Neural progenitor cell (in vitro differentiated cells): ENCODE measurements around the gene ACOXL. TPM values are rescaled to one million over a fixed set of nuclear protein-coding genes. Genes with fewer than 3 reads are reported as not detected.

Source experiments
- DNase-seq: peaks from one replicate; pipeline ENCODE4 v3.0.0-alpha.2; 2016; ENCODE audit warnings: low spot score
- H2AFZ ChIP-seq: fragments of 200-600 bp; sonication (generic); replicated peaks from 2 replicates; pipeline ENCODE4 v1.6.1; 2016; ENCODE audit warnings: antibody characterized with exemption
- H3F3A ChIP-seq: fragments of 200-600 bp; sonication (generic); 2 replicates; pipeline ENCODE4 v1.6.1; 2016; ENCODE audit warnings: antibody characterized with exemption, low read depth
- H3K27ac ChIP-seq: fragments of 200-600 bp; sonication (generic); 2 replicates; pipeline ENCODE4 v1.5.1; 2016; ENCODE audit warnings: mild to moderate bottlenecking
- H3K27me3 ChIP-seq: fragments of 200-600 bp; sonication (generic); 2 replicates; pipeline ENCODE4 v1.6.1; 2016; ENCODE audit warnings: mild to moderate bottlenecking, moderate library complexity
- H3K36me3 ChIP-seq: fragments of 200-600 bp; sonication (generic); 2 replicates; pipeline ENCODE4 v1.5.1; 2016
- H3K4me1 ChIP-seq: fragments of 200-600 bp; sonication (generic); 2 replicates; pipeline ENCODE4 v1.6.1; 2016; ENCODE audit warnings: mixed run types
- H3K4me2 ChIP-seq: fragments of 200-600 bp; sonication (generic); 2 replicates; pipeline ENCODE4 v1.6.1; 2016
- H3K4me3 ChIP-seq: fragments of 200-600 bp; sonication (generic); 2 replicates; pipeline ENCODE4 v1.5.1; 2016
- H3K79me2 ChIP-seq: fragments of 200-600 bp; sonication (generic); 2 replicates; pipeline ENCODE4 v1.6.1; 2016; ENCODE audit warnings: low read depth
- H3K9ac ChIP-seq: fragments of 200-600 bp; sonication (generic); 2 replicates; pipeline ENCODE4 v1.6.1; 2016
- H3K9me3 ChIP-seq: fragments of 200-600 bp; sonication (generic); 2 replicates; pipeline ENCODE4 v1.5.1; 2016; ENCODE audit warnings: low read depth
- H4K20me1 ChIP-seq: fragments of 200-600 bp; sonication (generic); 2 replicates; pipeline ENCODE4 v1.6.1; 2016; ENCODE audit warnings: low read depth
- H3K27ac Mint-ChIP-seq: 3 replicates; pipeline ENCODE4 v1.8.0; 2021; ENCODE audit warnings: mixed read lengths
- H3K27me3 Mint-ChIP-seq: 2 replicates; pipeline ENCODE4 v1.8.0; 2022; ENCODE audit warnings: low read depth, mild to moderate bottlenecking, inconsistent platforms, moderate library complexity, mixed read lengths; ENCODE audit not compliant: insufficient read depth
- H3K36me3 Mint-ChIP-seq: 3 replicates; pipeline ENCODE4 v1.8.0; 2021; ENCODE audit warnings: mixed read lengths
- H3K4me1 Mint-ChIP-seq: 3 replicates; pipeline ENCODE4 v1.8.0; 2021; ENCODE audit warnings: mixed read lengths
- H3K4me3 Mint-ChIP-seq: 3 replicates; pipeline ENCODE4 v1.8.0; 2021; ENCODE audit warnings: mild to moderate bottlenecking, moderate library complexity, mixed read lengths
- H3K9me3 Mint-ChIP-seq: 3 replicates; pipeline ENCODE4 v1.8.0; 2020; ENCODE audit warnings: mixed read lengths
- EZH2 ChIP-seq: fragments of 200-600 bp; sonication (generic); IDR thresholded peaks from 2 replicates; pipeline ENCODE4 v1.6.1; 2017; ENCODE audit warnings: antibody characterized with exemption, mild to moderate bottlenecking, moderate library complexity
- EZH2phosphoT487 ChIP-seq: fragments of 200-600 bp; sonication (generic); IDR thresholded peaks from 2 replicates; pipeline ENCODE4 v1.6.1; 2017; ENCODE audit warnings: antibody characterized with exemption
- total RNA-seq: library from RNA; depleted of rRNA; stranded (reverse); fragments of >200 nt; gene quantifications from 2 replicates; pipeline ENCODE4 v1.2.3, GENCODE V29; 2015; ENCODE audit warnings: low replicate concordance
- TF ChIP-seq, protein P1 (sequence below): fragments of 200-600 bp; sonication (generic); IDR thresholded peaks from 2 replicates; pipeline ENCODE4 v1.5.1; 2017; ENCODE audit warnings: antibody characterized with exemption, mild to moderate bottlenecking

The ACOXL gene
- total RNA-seq, 1 donor from 2014 or later: 2.9 TPM

DNA sequence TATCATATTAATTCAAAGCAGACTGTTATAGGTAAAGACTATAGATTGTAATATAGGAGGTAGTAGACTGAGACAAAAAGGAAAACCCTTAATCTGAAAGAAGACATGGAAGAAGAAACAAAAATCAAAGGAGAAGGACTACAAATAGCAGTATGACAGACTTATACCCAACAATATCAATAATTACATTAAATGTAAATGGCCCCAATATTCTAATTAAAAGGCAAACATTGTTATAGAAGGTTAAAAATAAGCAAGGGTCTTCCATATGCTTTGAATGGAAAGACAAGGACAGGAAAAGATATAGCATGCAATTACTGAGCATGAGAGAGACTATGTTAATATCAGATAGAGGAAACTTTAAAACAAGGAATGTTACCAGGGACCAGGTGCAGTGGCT lies 278.8 kb downstream of the ACOXL start:
- no peaks in the 10 kb centered on the region for H3F3A ChIP-seq
- H4K20me1 ChIP-seq: no peaks in the 10 kb centered on the region
- no peaks in the 10 kb centered on the region for H3K36me3 Mint-ChIP-seq
- H3K27ac ChIP-seq: no peak overlapping the region
- no peaks in the 10 kb centered on the region for H3K4me1 ChIP-seq
- H3K4me3 Mint-ChIP-seq: no peak overlapping the region
- H2AFZ ChIP-seq: no peak overlapping the region
- H3K27me3 ChIP-seq: no peaks in the 10 kb centered on the region
- peaks cover 13% of the 10 kb centered on the region for H3K9me3 Mint-ChIP-seq
- H3K9ac ChIP-seq: no peak overlapping the region
- H3K27me3 Mint-ChIP-seq: no peaks in the 10 kb centered on the region
- no peak overlapping the region for H3K27ac Mint-ChIP-seq
- H3K9me3 ChIP-seq: peaks cover 8% of the 10 kb centered on the region
- no peak for DNase-seq
- TF ChIP-seq EZH2: no peak
- TF ChIP-seq, protein P1, sequence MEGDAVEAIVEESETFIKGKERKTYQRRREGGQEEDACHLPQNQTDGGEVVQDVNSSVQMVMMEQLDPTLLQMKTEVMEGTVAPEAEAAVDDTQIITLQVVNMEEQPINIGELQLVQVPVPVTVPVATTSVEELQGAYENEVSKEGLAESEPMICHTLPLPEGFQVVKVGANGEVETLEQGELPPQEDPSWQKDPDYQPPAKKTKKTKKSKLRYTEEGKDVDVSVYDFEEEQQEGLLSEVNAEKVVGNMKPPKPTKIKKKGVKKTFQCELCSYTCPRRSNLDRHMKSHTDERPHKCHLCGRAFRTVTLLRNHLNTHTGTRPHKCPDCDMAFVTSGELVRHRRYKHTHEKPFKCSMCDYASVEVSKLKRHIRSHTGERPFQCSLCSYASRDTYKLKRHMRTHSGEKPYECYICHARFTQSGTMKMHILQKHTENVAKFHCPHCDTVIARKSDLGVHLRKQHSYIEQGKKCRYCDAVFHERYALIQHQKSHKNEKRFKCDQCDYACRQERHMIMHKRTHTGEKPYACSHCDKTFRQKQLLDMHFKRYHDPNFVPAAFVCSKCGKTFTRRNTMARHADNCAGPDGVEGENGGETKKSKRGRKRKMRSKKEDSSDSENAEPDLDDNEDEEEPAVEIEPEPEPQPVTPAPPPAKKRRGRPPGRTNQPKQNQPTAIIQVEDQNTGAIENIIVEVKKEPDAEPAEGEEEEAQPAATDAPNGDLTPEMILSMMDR: no peak
- TF ChIP-seq EZH2phosphoT487: no peak
- no peaks in the 10 kb centered on the region for H3K4me1 Mint-ChIP-seq
- H3K79me2 ChIP-seq: no peaks in the 10 kb centered on the region
- H3K4me2 ChIP-seq: no peak overlapping the region
- H3K4me3 ChIP-seq: no peak overlapping the region
- no peaks in the 10 kb centered on the region for H3K36me3 ChIP-seq

DNA sequence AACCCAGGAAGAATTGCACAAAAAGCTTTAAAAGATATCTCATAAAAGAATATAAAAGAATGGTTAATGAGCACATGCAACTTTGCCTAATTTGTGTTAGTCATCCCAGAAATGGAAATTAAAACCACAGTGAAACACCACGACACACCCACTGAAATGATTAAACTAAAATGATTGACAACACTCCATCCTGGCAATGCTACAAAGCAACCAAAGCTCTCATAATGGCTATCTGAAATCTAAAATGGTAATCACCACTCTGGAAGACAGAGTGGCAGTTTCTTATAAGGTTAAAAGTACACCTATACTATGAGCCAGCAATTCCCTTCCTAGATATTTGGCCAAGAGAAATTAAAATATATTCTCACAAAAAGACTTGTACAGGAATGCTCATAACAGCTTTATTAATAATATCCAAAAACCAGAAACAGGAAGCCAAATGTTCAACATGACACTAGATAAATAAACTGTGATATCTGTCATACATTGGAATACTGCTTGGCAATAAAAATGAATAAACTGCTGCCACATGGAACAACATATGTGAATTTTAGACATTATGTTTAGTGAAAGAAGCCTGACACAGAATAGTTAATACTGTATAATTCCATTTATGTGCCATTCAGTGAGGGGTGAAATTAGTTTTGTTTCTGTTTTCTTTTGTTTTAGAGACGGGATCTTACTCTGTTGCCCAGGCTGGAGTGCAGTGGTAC lies 283.1 kb downstream of the ACOXL start:
- no peaks in the 10 kb centered on the region for H3F3A ChIP-seq
- H3K4me3 ChIP-seq: no peak overlapping the region
- TF ChIP-seq EZH2: no peak
- TF ChIP-seq, protein P1: no peak
- no peak overlapping the region for H3K9ac ChIP-seq
- no peaks in the 10 kb centered on the region for H3K36me3 ChIP-seq
- Mint-ChIP-seq H3K4me1 (no peaks in the 10 kb centered on the region), H3K27me3 (no peaks in the 10 kb centered on the region), H3K27ac (no peak overlapping the region), H3K4me3 (no peak overlapping the region), H3K9me3 (peaks cover 7% of the 10 kb centered on the region), H3K36me3 (no peaks in the 10 kb centered on the region)
- no peaks in the 10 kb centered on the region for H3K79me2 ChIP-seq
- no peak overlapping the region for H3K4me2 ChIP-seq
- H4K20me1 ChIP-seq: no peaks in the 10 kb centered on the region
- no peak overlapping the region for H2AFZ ChIP-seq
- DNase-seq: no peak
- H3K27ac ChIP-seq: no peak overlapping the region
- H3K4me1 ChIP-seq: no peaks in the 10 kb centered on the region
- H3K9me3 ChIP-seq: peaks cover 8% of the 10 kb centered on the region
- no peaks in the 10 kb centered on the region for H3K27me3 ChIP-seq

DNA sequence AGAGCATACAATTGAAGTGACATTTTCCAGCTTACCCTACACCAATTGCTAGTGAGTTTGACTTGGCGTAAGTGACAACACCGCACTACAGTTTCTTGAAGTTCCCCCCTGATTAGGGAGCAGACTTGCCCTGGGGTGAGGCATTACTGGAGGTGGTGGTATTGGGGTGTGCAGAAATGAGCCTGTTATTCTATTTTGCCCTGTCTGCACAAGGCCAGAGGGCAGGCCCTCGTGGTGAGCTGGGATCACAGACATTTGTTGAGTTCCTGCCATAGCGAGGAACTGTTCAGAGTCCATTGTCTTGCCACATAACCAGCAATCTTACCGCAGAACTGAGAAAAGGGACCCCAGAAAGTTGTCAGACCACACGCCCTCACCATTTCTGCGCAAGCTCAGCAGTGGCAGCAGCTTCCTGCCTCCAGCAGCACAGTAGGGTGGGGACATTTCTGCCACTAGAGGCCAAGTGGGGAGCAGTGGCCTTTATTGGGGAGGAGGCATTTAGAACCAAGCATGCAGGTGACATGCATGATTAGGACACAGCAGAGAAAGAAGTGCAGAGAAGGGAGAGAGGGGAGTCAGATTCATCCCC lies 284.8 kb downstream of the ACOXL start:
- Histone ChIP-seq H3K4me1 (no peaks in the 10 kb centered on the region), H3K4me2 (no peak overlapping the region), H2AFZ (no peak overlapping the region), H3K27me3 (no peaks in the 10 kb centered on the region), H3F3A (no peaks in the 10 kb centered on the region), H3K4me3 (no peak overlapping the region), H3K27ac (no peak overlapping the region), H3K9me3 (no peaks in the 10 kb centered on the region), H3K9ac (no peak overlapping the region), H3K79me2 (no peaks in the 10 kb centered on the region), H3K36me3 (no peaks in the 10 kb centered on the region), H4K20me1 (no peaks in the 10 kb centered on the region)
- Mint-ChIP-seq H3K4me1 (no peaks in the 10 kb centered on the region), H3K4me3 (no peak overlapping the region), H3K27ac (no peak overlapping the region), H3K27me3 (no peaks in the 10 kb centered on the region), H3K9me3 (peaks cover 3% of the 10 kb centered on the region), H3K36me3 (no peaks in the 10 kb centered on the region)
- DNase-seq: no peak
- TF ChIP-seq, protein P1: no peak
- TF ChIP-seq EZH2phosphoT487: no peak
- no peak for TF ChIP-seq EZH2
